Liver (tissue), 9 donors: ENCODE measurements around the gene GEMIN8. TPM values are rescaled to one million over a fixed set of nuclear protein-coding genes. Genes with fewer than 3 reads are reported as not detected.

Experiments used
- DNase-seq: peaks from one replicate; pipeline ENCODE4 v3.0.0-alpha.2; 2017; ENCODE audit warnings: low spot score
- H3K27ac ChIP-seq, 2 donors: one replicate each; pipeline ENCODE4 v1.7.0; 2013; ENCODE audit warnings: inconsistent platforms in 2 of 2, low read length in 2 of 2, control low read depth in 1 of 2, low read depth in 1 of 2, mild to moderate bottlenecking in 1 of 2
- H3K27me3 ChIP-seq, 4 donors: one replicate each; pipeline versions ENCODE4 v1.6.1 to v1.7.0; 2013; ENCODE audit warnings: low read length in 3 of 4, inconsistent platforms in 1 of 4, mild to moderate bottlenecking in 1 of 4, moderate library complexity in 1 of 4; ENCODE audit not compliant: control insufficient read depth in 4 of 4, insufficient read depth in 4 of 4
- H3K36me3 ChIP-seq, 4 donors: one replicate each; pipeline versions ENCODE4 v1.6.1 to v1.7.0; 2013; ENCODE audit warnings: low read length in 3 of 4, mild to moderate bottlenecking in 3 of 4, low read depth in 1 of 4, moderate library complexity in 1 of 4; ENCODE audit not compliant: control insufficient read depth in 4 of 4, insufficient read depth in 3 of 4
- H3K4me1 ChIP-seq, 4 donors: one replicate each; pipeline versions ENCODE4 v1.6.1 to v1.7.0; 2013; ENCODE audit warnings: low read length in 3 of 4, mild to moderate bottlenecking in 3 of 4, moderate library complexity in 1 of 4; ENCODE audit not compliant: control insufficient read depth in 4 of 4, insufficient read depth in 4 of 4
- H3K4me3 ChIP-seq, 3 donors: one replicate each; pipeline versions ENCODE4 v1.6.1 to v1.7.0; 2013; ENCODE audit warnings: low read length in 3 of 3, control low read depth in 1 of 3, low read depth in 1 of 3, mild to moderate bottlenecking in 1 of 3
- H3K9ac ChIP-seq, 2 donors: one replicate each; pipeline ENCODE4 v1.7.0; 2013; ENCODE audit warnings: low read length in 2 of 2, mild to moderate bottlenecking in 2 of 2, moderate library complexity in 2 of 2, control low read depth in 1 of 2, low read depth in 1 of 2
- H3K9me3 ChIP-seq, 4 donors: one replicate each; pipeline versions ENCODE4 v1.6.1 to v1.7.0; 2013; ENCODE audit warnings: low read length in 3 of 4; ENCODE audit not compliant: control insufficient read depth in 4 of 4
- EGR1 ChIP-seq, 2 donors: IDR thresholded peaks; 2 replicates each; pipeline ENCODE4 v1.6.1; 2016 to 2018; ENCODE audit warnings: antibody characterized with exemption in 2 of 2, low read depth in 2 of 2
- FOXA1 ChIP-seq: IDR thresholded peaks from 2 replicates; pipeline ENCODE4 v1.6.1; 2016; ENCODE audit warnings: antibody characterized with exemption
- FOXA2 ChIP-seq: IDR thresholded peaks from 2 replicates; pipeline ENCODE4 v1.6.1; 2016; ENCODE audit warnings: antibody characterized with exemption
- JUND ChIP-seq, 2 donors: IDR thresholded peaks; 2 replicates each; pipeline ENCODE4 v1.6.1; 2016; ENCODE audit warnings: antibody characterized with exemption in 2 of 2
- RAD21 ChIP-seq, 2 donors: IDR thresholded peaks; 2 replicates each; pipeline ENCODE4 v1.6.1; 2016; ENCODE audit warnings: antibody characterized with exemption in 2 of 2, mild to moderate bottlenecking in 2 of 2
- RXRA ChIP-seq, 2 donors: IDR thresholded peaks; 2 replicates each; pipeline ENCODE4 v1.6.1; 2017 to 2018; ENCODE audit warnings: antibody characterized with exemption in 2 of 2, mild to moderate bottlenecking in 1 of 2
- TAF1 ChIP-seq: conservative IDR thresholded peaks from 2 replicates; pipeline ENCODE4 v1.6.1; 2016; ENCODE audit warnings: antibody characterized with exemption, mild to moderate bottlenecking
- YY1 ChIP-seq: IDR thresholded peaks from 2 replicates; pipeline ENCODE4 v1.6.1; 2016; ENCODE audit warnings: antibody characterized with exemption, mild to moderate bottlenecking
- WGBS: extraction: QIAGEN DNeasy Blood & Tissue Kit; methylation state at CpG from one replicate; pipeline ENCODE4 v1.1.7; 2013; 5-methylcytosine and 5-hydroxymethylcytosine counted together
- polyA plus RNA-seq, 2 donors: library from polyadenylated mRNA; stranded (reverse) in 1 of 2; unstranded in 1 of 2; fragments of 200-250 nt in 1 of 2; fragments of >200 nt in 1 of 2; fragmentation: Nextera tagmentation in 1 of 2; extraction: Ambion mirVana in 1 of 2; gene quantifications; one replicate each; pipeline versions ENCODE4 v1.2.1 to v1.2.3, GENCODE V29; 2013 to 2015
- total RNA-seq, 2 donors: library from RNA; depleted of rRNA; stranded (reverse); fragments of >200 nt; gene quantifications; one replicate each; pipeline ENCODE4 v1.2.3, GENCODE V29; 2014
- TF ChIP-seq, protein P1 (sequence below): IDR thresholded peaks from 2 replicates; pipeline ENCODE4 v1.6.1; 2016; ENCODE audit warnings: antibody characterized with exemption
- TF ChIP-seq, protein P2 (sequence below): fragments of 150-350 bp; IDR thresholded peaks from 2 replicates; pipeline ENCODE4 v1.5.1; 2017; ENCODE audit warnings: improper control_type of control experiment, low read depth, low read length; ENCODE audit not compliant: missing input control
- TF ChIP-seq, protein P3 (sequence below): IDR thresholded peaks from 2 replicates; pipeline ENCODE4 v1.6.1; 2016; ENCODE audit warnings: antibody characterized with exemption
- TF ChIP-seq, protein P4 (sequence below): IDR thresholded peaks from 2 replicates; pipeline ENCODE4 v1.6.1; 2016; ENCODE audit warnings: antibody characterized with exemption, mild to moderate bottlenecking
- donor health status: healthy.
- donor health status: healthy.
- donor health status: healthy.
- donor health status: healthy.
- donor health status: healthy.

Gene GEMIN8
- total and polyA plus RNA-seq, 4 donors, result 5.6 to 11.7 (median 9.1) TPM

DNA sequence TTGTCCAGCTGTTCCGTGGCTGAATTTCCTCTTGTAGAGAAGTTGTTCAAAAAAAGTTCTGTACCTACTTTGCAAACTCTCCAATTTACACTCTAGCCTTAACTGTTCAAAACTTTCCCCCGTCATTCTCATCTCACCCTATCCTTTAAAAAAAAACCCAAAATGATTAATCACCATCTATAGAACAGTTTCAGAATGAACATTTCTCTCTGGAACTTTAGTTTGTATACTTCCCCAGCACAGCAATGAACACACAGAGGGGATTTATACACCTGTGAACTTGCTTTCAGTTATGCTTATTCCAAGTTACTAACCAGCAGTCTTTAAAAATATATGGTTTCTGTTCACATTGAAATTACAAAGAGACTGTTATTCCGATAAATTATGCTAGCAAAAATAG lies 1.2 kb downstream of the GEMIN8 start:
- no peaks in the 10 kb centered on the region for H3K36me3 ChIP-seq
- H3K4me1 ChIP-seq, result peaks cover 0 to 19% (median 8%) of the 10 kb centered on the region in 4 donors
- H3K9ac ChIP-seq, result no peak overlapping the region
- no peaks in the 10 kb centered on the region for H3K9me3 ChIP-seq
- H3K4me3 ChIP-seq, result no peak overlapping the region
- WGBS, result 79% methylated on average over 3 of the region's 3 CpGs
- H3K27ac ChIP-seq, result no peak overlapping the region
- TF ChIP-seq YY1 (no peak), JUND (IDR thresholded peaks at IDR 0.05) (no peak), RXRA (IDR thresholded peaks at IDR 0.05) (no peak), FOXA2 (no peak), RAD21 (IDR thresholded peaks at IDR 0.05) (no peak), TAF1 (no peak)
- TF ChIP-seq, protein P1, sequence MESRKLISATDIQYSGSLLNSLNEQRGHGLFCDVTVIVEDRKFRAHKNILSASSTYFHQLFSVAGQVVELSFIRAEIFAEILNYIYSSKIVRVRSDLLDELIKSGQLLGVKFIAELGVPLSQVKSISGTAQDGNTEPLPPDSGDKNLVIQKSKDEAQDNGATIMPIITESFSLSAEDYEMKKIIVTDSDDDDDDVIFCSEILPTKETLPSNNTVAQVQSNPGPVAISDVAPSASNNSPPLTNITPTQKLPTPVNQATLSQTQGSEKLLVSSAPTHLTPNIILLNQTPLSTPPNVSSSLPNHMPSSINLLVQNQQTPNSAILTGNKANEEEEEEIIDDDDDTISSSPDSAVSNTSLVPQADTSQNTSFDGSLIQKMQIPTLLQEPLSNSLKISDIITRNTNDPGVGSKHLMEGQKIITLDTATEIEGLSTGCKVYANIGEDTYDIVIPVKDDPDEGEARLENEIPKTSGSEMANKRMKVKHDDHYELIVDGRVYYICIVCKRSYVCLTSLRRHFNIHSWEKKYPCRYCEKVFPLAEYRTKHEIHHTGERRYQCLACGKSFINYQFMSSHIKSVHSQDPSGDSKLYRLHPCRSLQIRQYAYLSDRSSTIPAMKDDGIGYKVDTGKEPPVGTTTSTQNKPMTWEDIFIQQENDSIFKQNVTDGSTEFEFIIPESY, result no peak
- TF ChIP-seq, protein P2, sequence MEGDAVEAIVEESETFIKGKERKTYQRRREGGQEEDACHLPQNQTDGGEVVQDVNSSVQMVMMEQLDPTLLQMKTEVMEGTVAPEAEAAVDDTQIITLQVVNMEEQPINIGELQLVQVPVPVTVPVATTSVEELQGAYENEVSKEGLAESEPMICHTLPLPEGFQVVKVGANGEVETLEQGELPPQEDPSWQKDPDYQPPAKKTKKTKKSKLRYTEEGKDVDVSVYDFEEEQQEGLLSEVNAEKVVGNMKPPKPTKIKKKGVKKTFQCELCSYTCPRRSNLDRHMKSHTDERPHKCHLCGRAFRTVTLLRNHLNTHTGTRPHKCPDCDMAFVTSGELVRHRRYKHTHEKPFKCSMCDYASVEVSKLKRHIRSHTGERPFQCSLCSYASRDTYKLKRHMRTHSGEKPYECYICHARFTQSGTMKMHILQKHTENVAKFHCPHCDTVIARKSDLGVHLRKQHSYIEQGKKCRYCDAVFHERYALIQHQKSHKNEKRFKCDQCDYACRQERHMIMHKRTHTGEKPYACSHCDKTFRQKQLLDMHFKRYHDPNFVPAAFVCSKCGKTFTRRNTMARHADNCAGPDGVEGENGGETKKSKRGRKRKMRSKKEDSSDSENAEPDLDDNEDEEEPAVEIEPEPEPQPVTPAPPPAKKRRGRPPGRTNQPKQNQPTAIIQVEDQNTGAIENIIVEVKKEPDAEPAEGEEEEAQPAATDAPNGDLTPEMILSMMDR, result no peak
- no peaks in the 10 kb centered on the region for H3K27me3 ChIP-seq
- no peak for DNase-seq

DNA sequence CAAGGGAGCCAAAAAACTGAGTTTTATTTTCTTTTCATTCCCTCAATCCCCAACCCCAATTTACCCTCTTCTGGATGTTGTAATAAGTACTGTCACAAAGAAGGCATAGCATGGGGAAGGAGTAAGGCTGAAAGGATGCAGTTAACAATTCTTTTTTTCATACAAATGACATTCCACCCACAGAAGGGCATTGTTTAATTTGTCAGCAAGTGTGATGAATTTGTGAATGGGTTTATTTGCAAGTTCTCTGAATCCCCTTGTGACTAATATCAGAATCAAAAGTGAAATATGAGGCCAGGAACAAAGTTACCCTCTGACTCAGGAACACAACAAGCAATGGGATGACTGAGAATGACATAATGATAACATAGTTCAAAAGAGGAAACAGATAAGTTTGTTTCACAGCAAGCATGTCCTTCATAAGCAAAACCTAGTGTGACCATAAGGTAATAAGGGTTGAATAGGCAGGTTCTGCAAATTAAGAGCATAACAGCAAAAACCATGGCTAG lies 2.1 kb downstream of the GEMIN8 start:
- Histone ChIP-seq H3K4me1 (peaks cover 0 to 19% (median 8%) of the 10 kb centered on the region in 4 donors), H3K9me3 (no peaks in the 10 kb centered on the region), H3K9ac (no peak overlapping the region), H3K36me3 (no peaks in the 10 kb centered on the region), H3K27me3 (no peaks in the 10 kb centered on the region), H3K4me3 (no peak overlapping the region), H3K27ac (no peak overlapping the region)
- TF ChIP-seq, protein P3, sequence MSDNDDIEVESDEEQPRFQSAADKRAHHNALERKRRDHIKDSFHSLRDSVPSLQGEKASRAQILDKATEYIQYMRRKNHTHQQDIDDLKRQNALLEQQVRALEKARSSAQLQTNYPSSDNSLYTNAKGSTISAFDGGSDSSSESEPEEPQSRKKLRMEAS, result no peak
- TF ChIP-seq FOXA1 (no peak), YY1 (no peak), EGR1 (IDR thresholded peaks at IDR 0.05; ENCODE audit: low read depth in 2 of 2) (no peak)
- TF ChIP-seq, protein P1, result no peak
- TF ChIP-seq, protein P4, sequence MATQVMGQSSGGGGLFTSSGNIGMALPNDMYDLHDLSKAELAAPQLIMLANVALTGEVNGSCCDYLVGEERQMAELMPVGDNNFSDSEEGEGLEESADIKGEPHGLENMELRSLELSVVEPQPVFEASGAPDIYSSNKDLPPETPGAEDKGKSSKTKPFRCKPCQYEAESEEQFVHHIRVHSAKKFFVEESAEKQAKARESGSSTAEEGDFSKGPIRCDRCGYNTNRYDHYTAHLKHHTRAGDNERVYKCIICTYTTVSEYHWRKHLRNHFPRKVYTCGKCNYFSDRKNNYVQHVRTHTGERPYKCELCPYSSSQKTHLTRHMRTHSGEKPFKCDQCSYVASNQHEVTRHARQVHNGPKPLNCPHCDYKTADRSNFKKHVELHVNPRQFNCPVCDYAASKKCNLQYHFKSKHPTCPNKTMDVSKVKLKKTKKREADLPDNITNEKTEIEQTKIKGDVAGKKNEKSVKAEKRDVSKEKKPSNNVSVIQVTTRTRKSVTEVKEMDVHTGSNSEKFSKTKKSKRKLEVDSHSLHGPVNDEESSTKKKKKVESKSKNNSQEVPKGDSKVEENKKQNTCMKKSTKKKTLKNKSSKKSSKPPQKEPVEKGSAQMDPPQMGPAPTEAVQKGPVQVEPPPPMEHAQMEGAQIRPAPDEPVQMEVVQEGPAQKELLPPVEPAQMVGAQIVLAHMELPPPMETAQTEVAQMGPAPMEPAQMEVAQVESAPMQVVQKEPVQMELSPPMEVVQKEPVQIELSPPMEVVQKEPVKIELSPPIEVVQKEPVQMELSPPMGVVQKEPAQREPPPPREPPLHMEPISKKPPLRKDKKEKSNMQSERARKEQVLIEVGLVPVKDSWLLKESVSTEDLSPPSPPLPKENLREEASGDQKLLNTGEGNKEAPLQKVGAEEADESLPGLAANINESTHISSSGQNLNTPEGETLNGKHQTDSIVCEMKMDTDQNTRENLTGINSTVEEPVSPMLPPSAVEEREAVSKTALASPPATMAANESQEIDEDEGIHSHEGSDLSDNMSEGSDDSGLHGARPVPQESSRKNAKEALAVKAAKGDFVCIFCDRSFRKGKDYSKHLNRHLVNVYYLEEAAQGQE, result no peak
- no peak for DNase-seq
